WERI-Rb-1 (cell line): ENCODE data around the gene UMAD1.
"Not testable (repeated sequence)": the region's sequence is repeated elsewhere in the genome, so short reads cannot be mapped to it uniquely, and the experiment has no call there.

Experiments used
- DNase-seq: peaks from one replicate; pipeline ENCODE4 v3.0.0-alpha.2; 2020
- H3K27ac ChIP-seq: fragments of 250-450 bp; sonication (Bioruptor Pico); 2 replicates; pipeline ENCODE4 v1.5.1; 2020; ENCODE audit warnings: mild to moderate bottlenecking, moderate library complexity
- H3K27me3 ChIP-seq: fragments of 250-450 bp; sonication (Bioruptor Pico); 2 replicates; pipeline ENCODE4 v1.5.1; 2021; ENCODE audit warnings: mild to moderate bottlenecking, low read depth, moderate library complexity; ENCODE audit not compliant: insufficient read depth, severe bottlenecking
- H3K36me3 ChIP-seq: fragments of 250-450 bp; sonication (Bioruptor Pico); 2 replicates; pipeline ENCODE4 v1.5.1; 2020; ENCODE audit warnings: mild to moderate bottlenecking, moderate library complexity
- H3K4me3 ChIP-seq: 2 replicates; pipeline ENCODE4 v1.5.1; 2011; ENCODE audit warnings: low read depth, mild to moderate bottlenecking, control low read depth, low read length
- H3K9me3 ChIP-seq: fragments of 250-450 bp; sonication (Bioruptor Pico); 2 replicates; pipeline ENCODE4 v1.5.1; 2021; ENCODE audit warnings: mild to moderate bottlenecking, moderate library complexity; ENCODE audit not compliant: severe bottlenecking
- CTCF ChIP-seq: IDR thresholded peaks from 2 replicates; pipeline ENCODE4 v1.5.1; 2011; ENCODE audit warnings: low read depth, mild to moderate bottlenecking, control low read depth, inconsistent platforms, low read length

Gene UMAD1

GRCh38 chr7:7803715-7804178, 163.2 kb downstream of the UMAD1 start:
- no peaks in the 10 kb centered on the region for H3K36me3 ChIP-seq
- H3K27me3 ChIP-seq = no peaks in the 10 kb centered on the region
- TF ChIP-seq CTCF = no peak
- peak; percentile 66 for DNase-seq
- peak overlapping the region; percentile 62 for H3K27ac ChIP-seq
- no peak overlapping the region for H3K4me3 ChIP-seq
- H3K9me3 ChIP-seq = no peaks in the 10 kb centered on the region

- not testable (repeated sequence) for H3K27me3 ChIP-seq, H3K4me3 ChIP-seq, H3K9me3 ChIP-seq, H3K36me3 ChIP-seq, DNase-seq
- peak overlapping the region; percentile 62 for H3K27ac ChIP-seq
Measured at GRCh38 chr7:7804822-7805221, 164.3 kb downstream of the UMAD1 start.

GRCh38 chr7:7805511-7806153, 165.1 kb downstream of the UMAD1 start:
- TF ChIP-seq CTCF = no peak
- no peak overlapping the region for H3K4me3 ChIP-seq
- H3K27ac ChIP-seq = peak overlapping the region; percentile 62
- H3K9me3 ChIP-seq = no peaks in the 10 kb centered on the region
- H3K36me3 ChIP-seq = no peaks in the 10 kb centered on the region
- no peaks in the 10 kb centered on the region for H3K27me3 ChIP-seq
- peak; percentile 85 for DNase-seq

- no peak for DNase-seq
Measured at GRCh38 chr7:7808156-7808555, 167.6 kb downstream of the UMAD1 start.

GRCh38 chr7:7808626-7809025, 168.1 kb downstream of the UMAD1 start:
- no peak for DNase-seq
- TF ChIP-seq CTCF = no peak

More at GRCh38 chr7:7808156-7808555, 167.6 kb downstream of the UMAD1 start:
- Histone ChIP-seq H3K36me3 (no peaks in the 10 kb centered on the region), H3K4me3 (no peak overlapping the region), H3K27ac (no peak overlapping the region), H3K9me3 (no peaks in the 10 kb centered on the region), H3K27me3 (no peaks in the 10 kb centered on the region)
- TF ChIP-seq CTCF = no peak

GRCh38 chr7:7810380-7810779, 169.8 kb downstream of the UMAD1 start:
- H3K9me3 ChIP-seq = no peaks in the 10 kb centered on the region
- no peak for TF ChIP-seq CTCF

More at GRCh38 chr7:7808626-7809025, 168.1 kb downstream of the UMAD1 start:
- Histone ChIP-seq H3K27me3 (no peaks in the 10 kb centered on the region), H3K27ac (no peak overlapping the region), H3K36me3 (no peaks in the 10 kb centered on the region), H3K9me3 (no peaks in the 10 kb centered on the region), H3K4me3 (no peak overlapping the region)

More at GRCh38 chr7:7810380-7810779, 169.8 kb downstream of the UMAD1 start:
- Histone ChIP-seq H3K27me3 (no peaks in the 10 kb centered on the region), H3K27ac (no peak overlapping the region), H3K4me3 (no peak overlapping the region), H3K36me3 (no peaks in the 10 kb centered on the region)
- no peak for DNase-seq
